Measurements from ENCODE around the gene MUC2. TPM values are rescaled to one million over a fixed set of nuclear protein-coding genes. Genes with fewer than 3 reads are reported as not detected.

The MUC2 gene
- total and polyA plus RNA-seq, 2 of the 4 experiments (the other 2 are of a cell fraction), result not detected

GRCh38 chr11:1028291-1028540, 46.5 kb upstream of the MUC2 start:
- no peak overlapping the region for H4K91ac ChIP-seq (ENCODE audit: insufficient read depth, low read depth, low read length)
- H2BK5ac ChIP-seq (ENCODE audit: low read depth, low read length, poor library complexity, severe bottlenecking), result no peak overlapping the region
- no peak overlapping the region for H4K8ac ChIP-seq (ENCODE audit: low read depth in 2 of 2, low read length in 2 of 2)
- H2AK9ac ChIP-seq (replicated peaks; ENCODE audit: low read depth, low read length, poor library complexity), result no peak overlapping the region
- ATAC-seq (ENCODE audit: low read depth) (no peak), DNase-seq (no peak)
- no peak overlapping the region for H3K27ac ChIP-seq (ENCODE audit: insufficient read depth, low read length)
- H3K18ac ChIP-seq (ENCODE audit: low read depth, low read length), result no peak overlapping the region
- no peak overlapping the region for H3K4ac ChIP-seq (ENCODE audit: low read depth, low read length)
- H2BK20ac ChIP-seq (ENCODE audit: low read depth, low read length), result no peak overlapping the region
- in situ Hi-C loops (cut with MboI; ENCODE audit: low sequenced_read_pairs) (no loop called here), dilution Hi-C loops (cut with HindIII; ENCODE audit: low sequenced_read_pairs, unreplicated experiment) (no loop called here), intact Hi-C loops (cut with micrococcal nuclease) (no loop called here)
- no peak overlapping the region for H2BK15ac ChIP-seq (ENCODE audit: low read depth, low read length)
- no peak overlapping the region for H3K9ac ChIP-seq (ENCODE audit: low read depth, low read length)
- H3K79me1 ChIP-seq (ENCODE audit: low read depth in 1 of 2, low read length in 2 of 2), result no peaks in the 10 kb centered on the region
- no peak overlapping the region for H3K4me3 ChIP-seq (ENCODE audit: insufficient read depth, low read depth, low read length)
- 85% methylated on average over 6 of the region's 17 CpGs; no CpG with 5 or more reads in 1 of the 2 experiments for WGBS, 2 experiments (ENCODE audit: extremely low coverage in 2 of 2, insufficient read length in 1 of 2)
- H3K23ac ChIP-seq (ENCODE audit: low read depth, low read length), result no peak overlapping the region
- no TSS peak for BruUV-seq (replicated peaks)
- H2AK5ac ChIP-seq (ENCODE audit: low read depth, low read length), result no peak overlapping the region
- H2BK120ac ChIP-seq (ENCODE audit: low read depth, low read length), result no peak overlapping the region
- ChIA-PET CTCF (no interaction called here), POLR2A (ENCODE audit: unreplicated experiment) (no interaction called here)
- no peaks in the 10 kb centered on the region for H3K27me3 ChIP-seq (ENCODE audit: control insufficient read depth, insufficient read depth, low read length)
- H4K20me1 ChIP-seq (ENCODE audit: insufficient read depth, low read length), result peaks cover 6% of the 10 kb centered on the region; the same call in 1 of the 2 replicates
- H3K9me1 ChIP-seq (ENCODE audit: insufficient read depth, low read length), result no peaks in the 10 kb centered on the region
- H3K4me1 ChIP-seq (ENCODE audit: control insufficient read depth, insufficient read depth, low read length), result no peaks in the 10 kb centered on the region
- H3K4me2 ChIP-seq (ENCODE audit: low read depth, low read length), result no peak overlapping the region
- TF ChIP-seq NFE2L2 (IDR thresholded peaks at IDR 0.05; ENCODE audit: low read depth, low read length) (no peak), RCOR1 (IDR thresholded peaks at IDR 0.05; ENCODE audit: insufficient replicate concordance, low read length) (no peak), CHD1 (IDR thresholded peaks at IDR 0.05; ENCODE audit: low read depth, low read length) (no peak), SMC3 (IDR thresholded peaks at IDR 0.05; ENCODE audit: low read depth, low read length) (no peak), RFX5 (IDR thresholded peaks at IDR 0.05; ENCODE audit: low read depth, low read length) (no peak), RAD21 (IDR thresholded peaks at IDR 0.05; ENCODE audit: low read length) (no peak), USF2 (IDR thresholded peaks at IDR 0.05; ENCODE audit: low read depth, low read length) (no peak), ELK1 (IDR thresholded peaks at IDR 0.05; ENCODE audit: borderline replicate concordance, low read depth, low read length) (no peak), FOS (IDR thresholded peaks at IDR 0.05; ENCODE audit: low read depth, low read length) (no peak), MAZ (IDR thresholded peaks at IDR 0.05; ENCODE audit: borderline replicate concordance, low read depth, low read length) (no peak), BHLHE40 (IDR thresholded peaks at IDR 0.05; ENCODE audit: low read depth, low read length) (no peak), CEBPB (IDR thresholded peaks at IDR 0.05; ENCODE audit: low read depth, low read length) (no peak), MXI1 (IDR thresholded peaks at IDR 0.05; ENCODE audit: borderline replicate concordance, low read depth, low read length) (no peak), CTCF (conservative IDR thresholded peaks at IDR 0.05; ENCODE audit: low read depth, low read length) (no peak), POLR2A (IDR thresholded peaks at IDR 0.05; ENCODE audit: low read depth, low read length) (no peak), MAFK (IDR thresholded peaks at IDR 0.05; ENCODE audit: low read depth, low read length) (no peak)
- H3K14ac ChIP-seq (replicated peaks; ENCODE audit: low read depth, low read length), result no peak overlapping the region
- no peak overlapping the region for H3K56ac ChIP-seq (ENCODE audit: extremely low read depth, insufficient read depth, low read length)
- H2AFZ ChIP-seq (replicated peaks; ENCODE audit: low read length, poor library complexity), result no peak overlapping the region
- no peaks in the 10 kb centered on the region for H3K9me3 ChIP-seq (ENCODE audit: control insufficient read depth, insufficient read depth, low read length)
- H4K5ac ChIP-seq (ENCODE audit: low read depth, low read length), result no peak overlapping the region
- H3K36me3 ChIP-seq (ENCODE audit: control insufficient read depth, insufficient read depth, low read length), result no peaks in the 10 kb centered on the region

Data from IMR-90 (cell line).